ENCODE measurements around the gene WDR27. TPM values are rescaled to one million over a fixed set of nuclear protein-coding genes. Genes with fewer than 3 reads are reported as not detected.

WDR27 gene
- polyA plus RNA-seq, 3 donors = 0.95 to 20.5 (median 2.0) TPM

DNA sequence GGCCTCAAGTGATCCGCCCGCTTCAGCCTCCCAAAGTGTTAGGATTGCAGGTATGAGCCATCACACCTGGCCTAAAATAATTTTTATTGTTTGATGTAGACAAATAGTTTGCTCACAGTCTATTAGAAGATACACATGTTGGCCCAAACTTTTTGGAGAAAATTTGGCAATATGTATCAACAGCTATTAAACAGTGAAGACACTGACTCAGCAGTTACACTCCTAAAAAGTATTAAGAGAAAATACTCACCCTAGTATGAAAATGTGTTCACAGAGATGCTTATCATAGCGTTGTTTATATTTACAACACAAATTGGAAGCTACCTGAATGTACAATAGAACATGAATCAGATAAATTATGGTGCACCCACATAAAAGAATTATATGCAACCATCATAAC, 173.1 kb downstream of the WDR27 start:
- H4K20me1 ChIP-seq (ENCODE audit: insufficient read depth, low read length) = no peaks in the 10 kb centered on the region
- H3K27me3 ChIP-seq (ENCODE audit: control insufficient read depth in 2 of 2, insufficient read depth in 2 of 2, low read length in 2 of 2) = no peaks in the 10 kb centered on the region
- peaks cover 1 to 12% (median 8%) of the 10 kb centered on the region in 7 donors for H3K9me3 Mint-ChIP-seq
- no peak overlapping the region for H3K9ac ChIP-seq (ENCODE audit: insufficient read depth, low read length, poor library complexity, severe bottlenecking)
- no peaks in the 10 kb centered on the region for H3K4me1 Mint-ChIP-seq
- no peaks in the 10 kb centered on the region for H3K79me2 ChIP-seq (ENCODE audit: insufficient read depth, low read length)
- no peak overlapping the region for H3K4me3 Mint-ChIP-seq
- peaks cover 0 to 2% (median 0%) of the 10 kb centered on the region in 3 donors for H3K27me3 Mint-ChIP-seq (ENCODE audit: low read depth in 3 of 3)
- WGBS (ENCODE audit: insufficient coverage) = 100% methylated on average over 2 of the region's 3 CpGs
- H3K36me3 ChIP-seq (replicated peaks in 1 of 2; ENCODE audit: control insufficient read depth in 1 of 2, insufficient read depth in 2 of 2, low read length in 2 of 2) = no peaks in the 10 kb centered on the region
- no peak overlapping the region for H3K4me2 ChIP-seq (replicated peaks; ENCODE audit: extremely low read depth, low read length, poor library complexity, severe bottlenecking)
- peaks cover under 1 to 7% of the 10 kb centered on the region in 2 donors for H3K9me3 ChIP-seq (replicated peaks in 1 of 2; ENCODE audit: control insufficient read depth in 1 of 2, insufficient read depth in 1 of 2, low read length in 2 of 2)
- H3K4me3 ChIP-seq (replicated peaks in 1 of 3; ENCODE audit: low read depth in 2 of 3, low read length in 3 of 3) = no peak overlapping the region
- no peaks in the 10 kb centered on the region for H3K4me1 ChIP-seq (ENCODE audit: control insufficient read depth in 1 of 2, insufficient read depth in 2 of 2, low read length in 2 of 2)
- no peaks in the 10 kb centered on the region for H3K36me3 Mint-ChIP-seq
- TF ChIP-seq, protein P1, sequence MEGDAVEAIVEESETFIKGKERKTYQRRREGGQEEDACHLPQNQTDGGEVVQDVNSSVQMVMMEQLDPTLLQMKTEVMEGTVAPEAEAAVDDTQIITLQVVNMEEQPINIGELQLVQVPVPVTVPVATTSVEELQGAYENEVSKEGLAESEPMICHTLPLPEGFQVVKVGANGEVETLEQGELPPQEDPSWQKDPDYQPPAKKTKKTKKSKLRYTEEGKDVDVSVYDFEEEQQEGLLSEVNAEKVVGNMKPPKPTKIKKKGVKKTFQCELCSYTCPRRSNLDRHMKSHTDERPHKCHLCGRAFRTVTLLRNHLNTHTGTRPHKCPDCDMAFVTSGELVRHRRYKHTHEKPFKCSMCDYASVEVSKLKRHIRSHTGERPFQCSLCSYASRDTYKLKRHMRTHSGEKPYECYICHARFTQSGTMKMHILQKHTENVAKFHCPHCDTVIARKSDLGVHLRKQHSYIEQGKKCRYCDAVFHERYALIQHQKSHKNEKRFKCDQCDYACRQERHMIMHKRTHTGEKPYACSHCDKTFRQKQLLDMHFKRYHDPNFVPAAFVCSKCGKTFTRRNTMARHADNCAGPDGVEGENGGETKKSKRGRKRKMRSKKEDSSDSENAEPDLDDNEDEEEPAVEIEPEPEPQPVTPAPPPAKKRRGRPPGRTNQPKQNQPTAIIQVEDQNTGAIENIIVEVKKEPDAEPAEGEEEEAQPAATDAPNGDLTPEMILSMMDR (IDR thresholded peaks at IDR 0.05) = no peak
- no peak overlapping the region for H2AFZ ChIP-seq (ENCODE audit: insufficient read depth, low read depth, low read length, poor library complexity, severe bottlenecking)
- H3K27ac Mint-ChIP-seq = no peak overlapping the region
- DNase-seq = no peak
- intact Hi-C loops (cut with micrococcal nuclease) = no loop called here
- no peak overlapping the region for H3K27ac ChIP-seq (ENCODE audit: low read depth in 1 of 2, low read length in 2 of 2)

DNA sequence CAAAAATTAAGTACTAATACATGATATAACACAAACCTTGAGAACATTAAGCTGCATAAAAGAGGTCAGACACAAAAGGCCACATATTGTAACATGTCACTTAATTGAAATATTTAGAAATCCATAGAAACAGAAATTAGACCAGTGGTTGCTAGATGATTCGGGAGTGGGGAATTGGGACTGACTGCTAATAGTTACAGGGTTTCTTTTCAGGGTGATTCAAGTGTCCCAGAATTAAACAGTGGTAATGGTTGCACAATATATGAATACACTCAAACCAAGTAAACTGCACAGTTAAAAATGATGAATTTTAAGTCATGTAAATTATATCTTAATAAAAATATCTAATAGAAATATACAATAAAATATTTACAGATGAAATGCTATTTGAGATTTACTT, 174.5 kb downstream of the WDR27 start:
- H3K36me3 ChIP-seq (replicated peaks in 1 of 2; ENCODE audit: control insufficient read depth in 1 of 2, insufficient read depth in 2 of 2, low read length in 2 of 2) = no peaks in the 10 kb centered on the region
- H3K27me3 ChIP-seq (ENCODE audit: control insufficient read depth in 2 of 2, insufficient read depth in 2 of 2, low read length in 2 of 2) = no peaks in the 10 kb centered on the region

More for the DNA sequence above, 174.5 kb downstream of the WDR27 start:
- TF ChIP-seq, protein P1 (IDR thresholded peaks at IDR 0.05) = no peak
- Mint-ChIP-seq H3K9me3 (peaks cover 0 to 6% (median 3%) of the 10 kb centered on the region in 7 donors), H3K27ac (no peak overlapping the region), H3K4me1 (no peaks in the 10 kb centered on the region), H3K4me3 (no peak overlapping the region), H3K27me3 (ENCODE audit: low read depth in 3 of 3) (peaks cover 0 to 2% (median 1%) of the 10 kb centered on the region in 3 donors), H3K36me3 (no peaks in the 10 kb centered on the region)
- Histone ChIP-seq H3K9ac (ENCODE audit: insufficient read depth, low read length, poor library complexity, severe bottlenecking) (no peak overlapping the region), H3K79me2 (ENCODE audit: insufficient read depth, low read length) (no peaks in the 10 kb centered on the region), H3K27ac (ENCODE audit: low read depth in 1 of 2, low read length in 2 of 2) (no peak overlapping the region), H2AFZ (ENCODE audit: insufficient read depth, low read depth, low read length, poor library complexity, severe bottlenecking) (no peak overlapping the region), H3K4me3 (replicated peaks in 1 of 3; ENCODE audit: low read depth in 2 of 3, low read length in 3 of 3) (no peak overlapping the region), H4K20me1 (ENCODE audit: insufficient read depth, low read length) (no peaks in the 10 kb centered on the region), H3K4me2 (replicated peaks; ENCODE audit: extremely low read depth, low read length, poor library complexity, severe bottlenecking) (no peak overlapping the region), H3K9me3 (replicated peaks in 1 of 2; ENCODE audit: control insufficient read depth in 1 of 2, insufficient read depth in 1 of 2, low read length in 2 of 2) (no peaks in the 10 kb centered on the region), H3K4me1 (ENCODE audit: control insufficient read depth in 1 of 2, insufficient read depth in 2 of 2, low read length in 2 of 2) (no peaks in the 10 kb centered on the region)
- WGBS (ENCODE audit: insufficient coverage) = no CpG with 5 or more reads among the region's 1 CpG
- no peak for DNase-seq
- intact Hi-C loops (cut with micrococcal nuclease) = no loop called here

Data from CD14-positive monocyte (primary cell).